GM23338 (cell line): ENCODE data around the gene ANKK1. TPM values are rescaled to one million over a fixed set of nuclear protein-coding genes. Genes with fewer than 3 reads are reported as not detected.

Source experiments
- ETS1 ChIP-seq: IDR thresholded peaks from 2 replicates; pipeline ENCODE4 v1.6.1; 2016; ENCODE audit warnings: antibody characterized with exemption
- EZH2 ChIP-seq: fragments of 200-600 bp; sonication (generic); IDR thresholded peaks from one replicate; pipeline ENCODE4 v1.8.0; 2017; ENCODE audit warnings: antibody characterized with exemption, mild to moderate bottlenecking, low read depth; ENCODE audit not compliant: unreplicated experiment
- EZH2phosphoT487 ChIP-seq: fragments of 200-600 bp; sonication (generic); IDR thresholded peaks from one replicate; pipeline ENCODE4 v1.8.1; 2018; ENCODE audit warnings: antibody characterized with exemption; ENCODE audit not compliant: unreplicated experiment
- JUNB ChIP-seq: IDR thresholded peaks from one replicate; pipeline ENCODE4 v1.6.1; 2016; ENCODE audit warnings: antibody characterized with exemption; ENCODE audit not compliant: unreplicated experiment
- NANOG ChIP-seq: IDR thresholded peaks from 2 replicates; pipeline ENCODE4 v1.6.1; 2016; ENCODE audit warnings: antibody characterized with exemption, borderline replicate concordance
- REST ChIP-seq: IDR thresholded peaks from one replicate; pipeline ENCODE4 v1.6.1; 2018; ENCODE audit warnings: antibody characterized with exemption; ENCODE audit not compliant: unreplicated experiment
- STAT1 ChIP-seq: IDR thresholded peaks from one replicate; pipeline ENCODE4 v1.6.1; 2016; ENCODE audit warnings: antibody characterized with exemption; ENCODE audit not compliant: unreplicated experiment
- ZNF114 ChIP-seq: fragments of 250-450 bp; sonication (Bioruptor Pico); IDR thresholded peaks from 2 replicates; pipeline ENCODE4 v1.5.0; 2020; ENCODE audit warnings: mild to moderate bottlenecking, moderate library complexity
- ZNF331 ChIP-seq: fragments of 250-450 bp; sonication (Bioruptor Pico); IDR thresholded peaks from 2 replicates; pipeline ENCODE4 v1.5.0; 2020; ENCODE audit warnings: low read depth, mild to moderate bottlenecking, moderate library complexity
- ZNF462 ChIP-seq: fragments of 250-450 bp; sonication (Bioruptor Pico); IDR thresholded peaks from 2 replicates; pipeline ENCODE4 v1.5.0; 2020; ENCODE audit warnings: mild to moderate bottlenecking, moderate library complexity
- polyA plus RNA-seq: library from polyadenylated mRNA; unstranded; fragments of >200 nt; fragmentation: Nextera tagmentation; extraction: Ambion mirVana; gene quantifications from 2 replicates; pipeline ENCODE4 v1.2.1, GENCODE V29; 2016
- total RNA-seq: library from RNA; depleted of rRNA; stranded (reverse); fragments of >200 nt; shearing (Covaris generic); gene quantifications from 2 replicates; pipeline ENCODE4 v1.2.3, GENCODE V29; 2014

The ANKK1 gene
- total and polyA plus RNA-seq, 2 experiments from 2014 or later: 0.08 to 0.14 TPM

GRCh38 chr11:113384551-113384950 lies 3.0 kb upstream of the ANKK1 start (continued):
- TF ChIP-seq ZNF462 (no peak), ZNF114 (CRISPR knock-in tag) (no peak), EZH2 (no peak), STAT1 (no peak), JUNB (no peak), ETS1 (no peak), EZH2phosphoT487 (no peak), NANOG (no peak), REST (no peak), ZNF331 (no peak)
